Stimulated activated CD4-positive, alpha-beta T cell treated with anti-CD3 and anti-CD28 coated beads, Interleukin-2, amount 100 ng/mL, for 4 hours (primary cell): Measurements from ENCODE around the gene CRHR1.
A peak's percentile ranks its signal among the peaks of the same experiment; 100 is the strongest.

Experiments
- DNase-seq: peaks from one replicate; pipeline ENCODE4 v3.0.0-alpha.2; 2020; ENCODE audit warnings: low read depth

Gene CRHR1

GRCh38 chr17:45869676-45870341, 85.7 kb downstream of the CRHR1 start:
- DNase-seq: no peak

DNA sequence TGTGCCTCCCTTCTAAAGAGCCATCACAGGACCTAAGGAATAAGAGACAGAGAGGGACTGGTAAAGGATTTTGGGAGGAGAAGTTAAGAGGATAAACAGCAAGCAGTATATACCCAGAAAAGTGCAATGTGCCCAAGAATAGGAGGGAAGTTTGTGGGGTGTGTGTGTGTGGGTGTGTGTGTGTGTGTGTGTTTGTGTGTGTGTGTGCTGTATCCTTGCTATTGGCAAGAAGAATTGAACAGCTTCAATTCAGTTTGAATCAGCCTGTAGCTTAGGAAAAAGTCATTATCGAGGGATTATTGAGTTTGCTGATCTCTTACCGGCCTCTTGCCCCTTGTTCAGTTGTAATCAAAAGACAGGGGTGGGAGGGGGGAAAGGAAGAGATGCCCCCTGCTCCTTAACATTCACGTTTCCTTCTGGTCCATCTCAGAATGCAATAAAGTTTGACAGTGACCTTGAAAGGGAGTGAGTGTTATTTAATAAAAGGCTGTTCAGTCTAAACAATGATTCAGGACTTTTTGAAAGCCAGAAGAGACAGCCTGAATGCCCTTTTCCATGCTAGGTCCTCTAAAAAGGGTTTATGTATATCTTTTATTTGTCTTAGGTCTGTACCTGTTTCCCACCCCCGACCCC, 86.3 kb downstream of the CRHR1 start:
- no peak for DNase-seq

GRCh38 chr17:45871718-45872117, 87.6 kb downstream of the CRHR1 start:
- DNase-seq: no peak

GRCh38 chr17:45873728-45874127, 89.6 kb downstream of the CRHR1 start:
- DNase-seq: peak; percentile 25

DNA sequence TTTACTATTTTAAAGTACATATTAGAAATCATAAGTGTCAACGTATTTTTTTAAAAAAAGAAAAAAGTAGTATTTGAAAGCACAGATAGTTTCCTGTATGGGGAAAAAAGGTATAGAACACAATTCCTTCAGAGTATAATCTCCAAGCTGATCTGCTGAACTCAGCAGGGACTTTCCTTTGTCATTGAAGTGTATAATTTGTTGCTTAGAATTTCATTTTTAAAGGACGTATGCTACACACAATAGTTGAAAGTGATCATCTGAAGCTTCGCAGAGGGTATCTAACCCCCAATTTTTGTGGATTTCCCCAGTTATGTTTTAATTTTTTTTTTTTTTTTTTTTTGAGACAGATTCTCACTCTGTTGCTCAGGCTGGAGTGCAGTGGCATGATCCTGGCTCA, 90.0 kb downstream of the CRHR1 start:
- DNase-seq: no peak

- DNase-seq: no peak
Measured at GRCh38 chr17:45876539-45876938, 92.4 kb downstream of the CRHR1 start.

DNA sequence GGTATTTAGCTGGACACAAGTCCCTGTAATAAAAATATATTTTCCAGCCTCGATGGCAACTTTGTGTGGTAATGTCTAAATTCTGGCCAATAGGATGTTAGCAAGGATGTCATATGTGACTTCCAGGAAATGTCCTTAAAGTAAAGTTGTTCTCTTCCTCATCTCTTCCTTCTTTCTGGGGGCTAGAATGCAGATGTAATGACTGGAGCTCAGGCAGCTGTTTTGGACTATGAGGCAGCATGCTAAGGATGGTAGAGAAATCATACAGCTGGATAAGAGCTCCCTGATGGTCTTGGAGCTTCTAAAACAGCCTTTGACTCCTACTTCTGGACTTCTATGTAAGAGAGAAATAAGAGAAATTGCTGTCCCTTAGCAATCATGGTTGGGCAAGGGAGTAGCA, 93.3 kb downstream of the CRHR1 start:
- DNase-seq: no peak

DNA sequence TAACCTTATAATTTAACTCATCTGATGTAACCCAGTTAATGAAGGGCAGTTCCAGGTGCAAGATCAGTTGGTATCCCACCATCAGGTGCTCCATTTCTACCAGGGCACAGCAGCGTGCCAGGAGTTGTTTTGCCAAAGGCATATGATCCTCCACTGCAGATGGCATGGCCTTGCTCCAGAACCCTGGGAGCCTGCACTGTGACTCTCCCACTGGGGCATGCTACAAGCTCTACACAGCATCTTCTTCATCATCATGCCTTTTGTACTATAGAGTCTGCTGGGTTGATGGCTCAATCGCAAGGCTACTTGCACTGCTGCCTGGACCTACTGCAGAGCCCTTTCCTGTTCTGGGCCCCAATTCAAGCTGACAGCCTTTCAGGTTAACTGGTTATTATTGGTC, 98.9 kb downstream of the CRHR1 start:
- DNase-seq: no peak
